HEK293T (cell line): ENCODE results near the gene XPO4.

Experiments
- ARNT ChIP-seq: fragments of 450-650 bp; IDR thresholded peaks from 2 replicates; pipeline ENCODE4 v1.6.1; 2017; ENCODE audit warnings: mild to moderate bottlenecking
- FOXA1 ChIP-seq: fragments of 450-650 bp; IDR thresholded peaks from 2 replicates; pipeline ENCODE4 v1.6.1; 2016; ENCODE audit warnings: mild to moderate bottlenecking
- SUZ12 ChIP-seq: fragments of 450-650 bp; IDR thresholded peaks from 2 replicates; pipeline ENCODE4 v1.6.1; 2016; ENCODE audit warnings: mild to moderate bottlenecking
- TARDBP ChIP-seq: fragments of 450-650 bp; IDR thresholded peaks from 2 replicates; pipeline ENCODE4 v1.6.1; 2016

GRCh38 chr13:20940083-20940482, 37.5 kb upstream of the XPO4 start:
- TF ChIP-seq SUZ12 (no peak), ARNT (no peak), TARDBP (no peak), FOXA1 (no peak)
